Mucosa of descending colon (tissue), 3 donors: Measurements from ENCODE around the gene TMEM272. TPM values are rescaled to one million over a fixed set of nuclear protein-coding genes. Genes with fewer than 3 reads are reported as not detected.
A peak's percentile ranks its signal among the peaks of the same experiment; 100 is the strongest.

ENCODE experiments used
- ATAC-seq: fragments of 200-7000 bp; cut with Tn5 transposase; one replicate; pipeline ENCODE4 v1.9.1; 2020; ENCODE audit warnings: mild to moderate bottlenecking, moderate library complexity
- DNase-seq, 3 donors: peaks; one replicate each; pipeline ENCODE4 v3.0.0-alpha.2; 2020
- H3K36me3 ChIP-seq: fragments of 200-600 bp; one replicate; pipeline ENCODE4 v1.8.0; 2021; ENCODE audit warnings: low read depth, mild to moderate bottlenecking
- H3K4me1 ChIP-seq: fragments of 200-600 bp; one replicate; pipeline ENCODE4 v1.8.0; 2021; ENCODE audit warnings: low read depth, mild to moderate bottlenecking
- H3K4me3 ChIP-seq: fragments of 200-600 bp; one replicate; pipeline ENCODE4 v1.8.0; 2021; ENCODE audit warnings: mild to moderate bottlenecking
- H3K9me3 ChIP-seq: fragments of 200-600 bp; one replicate; pipeline ENCODE4 v1.8.0; 2021; ENCODE audit warnings: mild to moderate bottlenecking
- intact Hi-C, 2 donors: fragments of 100-400 bp; cut with DNase I in 1 of 2; cut with micrococcal nuclease in 1 of 2; formaldehyde crosslinking; loops; one replicate each; pipeline versions ENCODE4 v1.11.0 to v1.11.1; 2022; cut with DNase I, micrococcal nuclease
- total RNA-seq, 3 donors: library from RNA; stranded (reverse); fragmentation: NEBNext Ultra II Directional in 2 of 3; extraction: Animal tissue kit (Norgen Biotek cat#: 25700) in 2 of 3; gene quantifications; one replicate each; pipeline versions ENCODE4 v1.2.1 to v1.2.4, GENCODE V29; 2021 to 2023
- TF ChIP-seq, protein P1 (sequence below): fragments of 200-600 bp; IDR thresholded peaks from one replicate; pipeline ENCODE4 v1.8.0; 2022; ENCODE audit warnings: antibody characterized with exemption, mild to moderate bottlenecking
- donor health status: DM: no; HTN: no; CAD: no; lungs with moderate emphysema.
- donor health status: DM: no; HTN: no; CAD: no.
- donor health status: DM: no; HTN: yes; CAD: no.

The TMEM272 gene
- total RNA-seq, 3 donors from 2014 or later: 0.07 to 0.35 (median 0.29) TPM

- no peaks in the 10 kb centered on the region for H3K9me3 ChIP-seq
- DNase-seq: no peak
- TF ChIP-seq, protein P1, sequence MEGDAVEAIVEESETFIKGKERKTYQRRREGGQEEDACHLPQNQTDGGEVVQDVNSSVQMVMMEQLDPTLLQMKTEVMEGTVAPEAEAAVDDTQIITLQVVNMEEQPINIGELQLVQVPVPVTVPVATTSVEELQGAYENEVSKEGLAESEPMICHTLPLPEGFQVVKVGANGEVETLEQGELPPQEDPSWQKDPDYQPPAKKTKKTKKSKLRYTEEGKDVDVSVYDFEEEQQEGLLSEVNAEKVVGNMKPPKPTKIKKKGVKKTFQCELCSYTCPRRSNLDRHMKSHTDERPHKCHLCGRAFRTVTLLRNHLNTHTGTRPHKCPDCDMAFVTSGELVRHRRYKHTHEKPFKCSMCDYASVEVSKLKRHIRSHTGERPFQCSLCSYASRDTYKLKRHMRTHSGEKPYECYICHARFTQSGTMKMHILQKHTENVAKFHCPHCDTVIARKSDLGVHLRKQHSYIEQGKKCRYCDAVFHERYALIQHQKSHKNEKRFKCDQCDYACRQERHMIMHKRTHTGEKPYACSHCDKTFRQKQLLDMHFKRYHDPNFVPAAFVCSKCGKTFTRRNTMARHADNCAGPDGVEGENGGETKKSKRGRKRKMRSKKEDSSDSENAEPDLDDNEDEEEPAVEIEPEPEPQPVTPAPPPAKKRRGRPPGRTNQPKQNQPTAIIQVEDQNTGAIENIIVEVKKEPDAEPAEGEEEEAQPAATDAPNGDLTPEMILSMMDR: no peak
- no peak for ATAC-seq
- H3K36me3 ChIP-seq: no peaks in the 10 kb centered on the region
- intact Hi-C loops: loop anchor here (10.0 kb wide), 1 partner anchor 306 kb away; the partner anchor contains the start of gene NEK5 (in 2 of the 2)
- H3K4me3 ChIP-seq: no peak overlapping the region
- no peaks in the 10 kb centered on the region for H3K4me1 ChIP-seq
These were observed 26.0 kb downstream of the TMEM272 start for GRCh38 chr13:51818781-51819511.

GRCh38 chr13:51818276-51818675 lies 26.7 kb downstream of the TMEM272 start:
- no peaks in the 10 kb centered on the region for H3K9me3 ChIP-seq
- ATAC-seq (no peak), DNase-seq (no peak)
- intact Hi-C loops: loop anchor here (10.0 kb wide), 1 partner anchor 307 kb away; the partner anchor contains the start of gene NEK5 (in 2 of the 2)
- H3K36me3 ChIP-seq: no peaks in the 10 kb centered on the region
- no peak overlapping the region for H3K4me3 ChIP-seq
- TF ChIP-seq, protein P1: no peak
- no peaks in the 10 kb centered on the region for H3K4me1 ChIP-seq

GRCh38 chr13:51817717-51818116 lies 27.3 kb downstream of the TMEM272 start:
- no peak overlapping the region for H3K4me3 ChIP-seq
- no peak for ATAC-seq
- TF ChIP-seq, protein P1: no peak
- H3K4me1 ChIP-seq: no peaks in the 10 kb centered on the region
- no peak for DNase-seq
- no peaks in the 10 kb centered on the region for H3K36me3 ChIP-seq
- H3K9me3 ChIP-seq: no peaks in the 10 kb centered on the region
- intact Hi-C loops: loop anchor here (10.0 kb wide), 1 partner anchor 307 kb away; the partner anchor contains the start of gene NEK5 (in 2 of the 2)

DNA sequence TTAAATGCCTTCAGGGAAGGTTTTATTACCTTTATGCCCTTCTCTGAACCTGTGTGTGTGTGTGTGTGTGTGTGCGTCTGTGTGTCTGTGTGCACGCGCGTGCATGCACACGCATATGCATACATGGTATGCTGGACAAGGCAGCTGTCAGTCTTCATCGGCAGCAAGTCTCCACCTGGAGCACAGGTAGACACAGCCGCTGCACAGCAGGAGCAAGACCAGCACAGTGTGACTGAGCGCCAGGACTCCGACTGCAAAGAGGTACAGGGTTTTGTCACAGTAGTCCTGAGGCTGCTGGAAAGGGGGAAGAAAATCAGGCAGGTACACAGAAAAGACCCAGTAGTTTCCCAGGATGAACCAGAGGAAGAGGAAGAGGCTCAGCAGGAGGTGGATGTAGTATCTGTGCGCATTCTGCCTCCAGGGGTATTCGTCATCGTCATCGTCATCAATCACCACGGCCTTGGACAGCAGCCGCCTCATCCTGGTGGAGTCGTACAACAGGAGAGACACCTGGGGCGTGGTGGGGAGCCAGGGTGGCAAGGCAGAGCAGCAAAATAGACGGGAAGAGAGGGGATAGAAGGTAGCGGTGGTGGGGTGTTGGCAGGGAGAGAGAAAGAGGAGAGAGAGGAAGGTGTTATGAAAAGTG lies 28.2 kb downstream of the TMEM272 start:
- Histone ChIP-seq H3K9me3 (no peaks in the 10 kb centered on the region), H3K4me1 (no peaks in the 10 kb centered on the region), H3K4me3 (no peak overlapping the region), H3K36me3 (no peaks in the 10 kb centered on the region)
- ATAC-seq (no peak), DNase-seq (no peak)
- intact Hi-C loops: loop anchor here (10.0 kb wide), 1 partner anchor 308 kb away; the partner anchor contains the start of gene NEK5 (in 2 of the 2)
- TF ChIP-seq, protein P1: no peak

GRCh38 chr13:51815848-51816247 lies 29.1 kb downstream of the TMEM272 start:
- no peaks in the 10 kb centered on the region for H3K4me1 ChIP-seq
- intact Hi-C loops: loop anchor here (10.0 kb wide), 1 partner anchor 309 kb away; the partner anchor contains the start of gene NEK5 (in 2 of the 2)

More at GRCh38 chr13:51815848-51816247, 29.1 kb downstream of the TMEM272 start:
- no peaks in the 10 kb centered on the region for H3K9me3 ChIP-seq
- ATAC-seq (peak; percentile 72), DNase-seq (peak in 2 of 3 donors; percentile 45 to 51)
- TF ChIP-seq, protein P1: no peak
- H3K36me3 ChIP-seq: no peaks in the 10 kb centered on the region
- no peak overlapping the region for H3K4me3 ChIP-seq
